Activated CD8-positive, alpha-beta memory T cell treated with anti-CD3 and anti-CD28 coated beads for 24 hours (primary cell): Measurements from ENCODE around the gene NEURL1B.

Experiments
- DNase-seq: peaks from one replicate; pipeline ENCODE4 v3.0.0-alpha.2; 2020

Gene NEURL1B

GRCh38 chr5:172610643-172611042, 30.4 kb upstream of the NEURL1B start:
- DNase-seq: no peak

GRCh38 chr5:172611913-172612312, 29.1 kb upstream of the NEURL1B start:
- no peak for DNase-seq

- no peak for DNase-seq
Observed at GRCh38 chr5:172612771-172613170, 28.3 kb upstream of the NEURL1B start.

GRCh38 chr5:172616136-172616535, 24.9 kb upstream of the NEURL1B start:
- DNase-seq: no peak

GRCh38 chr5:172616730-172617129, 24.3 kb upstream of the NEURL1B start:
- no peak for DNase-seq

GRCh38 chr5:172617817-172618216, 23.2 kb upstream of the NEURL1B start:
- no peak for DNase-seq

GRCh38 chr5:172618574-172619365, 22.3 kb upstream of the NEURL1B start:
- DNase-seq: no peak

- DNase-seq: no peak
Observed at GRCh38 chr5:172620506-172620905, 20.6 kb upstream of the NEURL1B start.

- DNase-seq: no peak
Observed at GRCh38 chr5:172622091-172623046, 18.7 kb upstream of the NEURL1B start.

- no peak for DNase-seq
Observed at GRCh38 chr5:172623313-172623980, 17.6 kb upstream of the NEURL1B start.

GRCh38 chr5:172624083-172624995, 16.7 kb upstream of the NEURL1B start:
- no peak for DNase-seq

- DNase-seq: no peak
Observed at GRCh38 chr5:172624996-172625964, 15.8 kb upstream of the NEURL1B start.

GRCh38 chr5:172626031-172626581, 15.0 kb upstream of the NEURL1B start:
- DNase-seq: no peak

- DNase-seq: no peak
Observed at GRCh38 chr5:172630082-172630481, 11.0 kb upstream of the NEURL1B start.

- DNase-seq: no peak
Observed at GRCh38 chr5:172630482-172630881, 10.6 kb upstream of the NEURL1B start.

- no peak for DNase-seq
Observed at GRCh38 chr5:172630986-172631385, 10.1 kb upstream of the NEURL1B start.

- DNase-seq: no peak
Observed at GRCh38 chr5:172632346-172633092, 8.5 kb upstream of the NEURL1B start.

- no peak for DNase-seq
Observed at GRCh38 chr5:172633403-172633970, 7.6 kb upstream of the NEURL1B start.

GRCh38 chr5:172634106-172634899, 6.8 kb upstream of the NEURL1B start:
- no peak for DNase-seq
